H1 (cell line): ENCODE results near the gene MYL11. TPM values are rescaled to one million over a fixed set of nuclear protein-coding genes. Genes with fewer than 3 reads are reported as not detected.

ENCODE experiments used
- KDM5A ChIP-seq: fragments of 200-600 bp; IDR thresholded peaks from 2 replicates; pipeline ENCODE4 v1.7.1; 2012; ENCODE audit warnings: mild to moderate bottlenecking, low read length, inconsistent platforms, mixed read lengths
- PHF8 ChIP-seq: fragments of 200-600 bp; sonication (generic); conservative IDR thresholded peaks from 2 replicates; pipeline ENCODE4 v1.7.1; 2012; ENCODE audit warnings: low read depth, mild to moderate bottlenecking, inconsistent platforms, low read length, moderate library complexity
- SIX5 ChIP-seq: IDR thresholded peaks from 2 replicates; pipeline ENCODE4 v1.6.1; 2011; ENCODE audit warnings: mild to moderate bottlenecking, low read depth, low read length
- SP2 ChIP-seq: IDR thresholded peaks from 2 replicates; pipeline ENCODE4 v1.6.1; 2012; ENCODE audit warnings: mild to moderate bottlenecking, low read length, inconsistent platforms
- polyA plus RNA-seq, 7 experiments: library from polyadenylated mRNA; depleted of rRNA in 3 of 7; stranded (reverse) in 5 of 7; unstranded in 2 of 7; fragments of >200 nt in 5 of 7; fragments of 200-250 nt in 2 of 7; gene quantifications; 1 replicate in 5 of 7; 2 replicates in 1 of 7; 4 replicates in 1 of 7; pipeline versions ENCODE4 v1.2.1 to v1.2.3, GENCODE V29; 2011 to 2013; ENCODE audit warnings: missing spikeins in 2 of 7, mixed read lengths in 2 of 7
- total RNA-seq: library from RNA; stranded (reverse); fragmentation: NEBNext Ultra II Directional; extraction: Animal tissue kit (Norgen Biotek cat#: 25700); gene quantifications from 2 replicates; pipeline ENCODE4 v1.2.1, GENCODE V29; 2021
- TF ChIP-seq, protein P1 (sequence below): IDR thresholded peaks from 2 replicates; pipeline ENCODE4 v1.6.1; 2011; ENCODE audit warnings: low read length, improper control_type of control experiment

The MYL11 gene
- total and polyA plus RNA-seq, 2 of the 8 experiments (the other 6 are each of a cell fraction or from before 2014, with no cell fraction given) = 1.2 to 1.4 TPM

DNA sequence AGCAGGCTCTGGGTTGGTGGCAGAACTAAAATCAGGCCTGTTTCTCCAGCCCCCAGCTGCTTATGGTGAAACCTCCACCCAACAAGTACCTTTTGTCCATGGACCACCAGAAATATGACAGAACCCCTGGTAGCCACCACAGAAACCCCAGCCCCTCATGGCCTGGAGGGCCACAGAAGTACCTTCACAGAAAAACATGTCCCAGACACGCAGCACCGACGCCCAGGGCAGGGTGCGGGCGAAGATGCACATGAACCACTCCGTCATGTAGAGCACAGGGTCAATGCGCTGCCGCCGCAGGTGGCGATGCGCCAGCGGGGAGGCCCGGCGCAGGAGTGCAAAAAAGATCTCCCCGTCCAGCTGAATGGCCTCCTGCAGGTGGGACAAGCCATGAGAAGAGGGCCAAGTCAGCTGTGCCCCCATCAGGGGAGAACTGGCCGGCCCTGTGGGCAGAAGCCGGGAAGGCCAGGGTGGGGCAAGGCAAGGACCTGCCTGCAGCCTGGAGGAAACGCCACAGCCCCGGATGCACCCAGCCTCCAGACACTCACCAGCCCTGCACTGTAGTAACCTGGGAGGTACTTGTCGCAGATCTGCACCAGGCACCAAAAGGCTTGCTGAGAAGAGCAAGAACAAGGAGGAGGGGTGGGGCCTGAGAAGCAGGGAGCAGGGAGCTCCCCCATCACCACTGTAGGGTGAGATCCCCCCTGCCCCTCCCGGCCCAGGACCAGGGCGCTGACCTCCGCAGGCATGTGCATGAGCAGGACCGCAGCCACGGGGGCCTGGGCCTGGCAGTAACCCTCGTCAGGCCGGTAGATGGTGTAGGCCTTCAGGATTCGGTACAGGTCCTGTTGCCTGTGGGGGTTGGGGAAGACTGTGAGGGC lies 15.4 kb upstream of the MYL11 start (continued):
- TF ChIP-seq SIX5 (no peak), KDM5A (no peak), PHF8 (no peak), SP2 (no peak)
- TF ChIP-seq, protein P1, sequence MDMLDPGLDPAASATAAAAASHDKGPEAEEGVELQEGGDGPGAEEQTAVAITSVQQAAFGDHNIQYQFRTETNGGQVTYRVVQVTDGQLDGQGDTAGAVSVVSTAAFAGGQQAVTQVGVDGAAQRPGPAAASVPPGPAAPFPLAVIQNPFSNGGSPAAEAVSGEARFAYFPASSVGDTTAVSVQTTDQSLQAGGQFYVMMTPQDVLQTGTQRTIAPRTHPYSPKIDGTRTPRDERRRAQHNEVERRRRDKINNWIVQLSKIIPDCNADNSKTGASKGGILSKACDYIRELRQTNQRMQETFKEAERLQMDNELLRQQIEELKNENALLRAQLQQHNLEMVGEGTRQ = no peak
- TF ChIP-seq, all 59 proteins: peak for 2
